HG03135 (cell line): ENCODE measurements around the gene THAP4.
A peak's percentile ranks its signal among the peaks of the same experiment; 100 is the strongest.
"Not testable (repeated sequence)": the region's sequence is repeated elsewhere in the genome, so short reads cannot be mapped to it uniquely, and the experiment has no call there.

Source experiments
- ATAC-seq: cut with Tn5 transposase; IDR thresholded peaks from one replicate; pipeline ENCODE4 v1.9.1; 2021; ENCODE audit warnings: mild to moderate bottlenecking, moderate library complexity; ENCODE audit not compliant: unreplicated experiment

Gene THAP4

GRCh38 chr2:241613017-241613780 is 23.8 kb downstream of the THAP4 start:
- no peak for ATAC-seq

DNA sequence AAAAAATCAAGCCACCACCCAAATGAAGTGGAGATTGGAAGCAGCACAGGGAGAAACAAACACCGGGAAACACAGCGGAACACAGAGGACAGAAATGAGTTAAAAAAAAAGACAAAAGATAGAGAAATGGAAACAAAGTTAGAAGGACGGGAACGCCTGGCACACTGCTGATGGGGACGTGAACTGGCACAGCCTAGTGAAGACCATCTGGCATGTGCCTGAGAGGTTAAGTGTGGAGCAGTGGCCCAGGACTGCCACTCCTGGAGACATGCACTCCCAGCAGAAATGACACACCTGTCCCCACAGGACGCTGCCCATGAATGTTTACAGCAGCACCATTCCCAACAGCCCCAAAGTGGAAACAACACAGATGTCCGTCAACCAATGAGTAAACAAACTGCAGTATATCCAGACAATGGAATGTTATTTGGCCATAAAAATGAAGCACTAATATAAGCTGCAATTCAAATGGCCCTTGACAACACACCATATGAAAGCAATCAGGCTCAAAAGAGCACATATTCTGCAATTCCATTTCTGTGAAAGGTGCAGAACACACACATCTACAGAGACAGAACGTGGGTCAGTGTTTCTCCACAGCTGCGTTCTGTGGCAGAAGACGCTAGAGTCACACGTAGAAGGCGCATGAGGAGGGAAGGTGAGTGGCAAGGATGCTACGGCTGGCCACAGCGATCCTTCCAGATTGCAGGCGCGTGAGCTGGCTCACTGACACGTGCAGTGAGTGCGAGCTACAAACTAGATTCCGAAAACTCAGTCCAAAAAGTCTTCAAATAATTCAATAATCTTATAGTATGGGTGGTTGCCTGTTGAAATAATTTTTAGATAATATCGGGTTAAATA is 24.6 kb downstream of the THAP4 start:
- no peak for ATAC-seq

GRCh38 chr2:241611062-241611461 is 25.9 kb downstream of the THAP4 start:
- no peak for ATAC-seq

- peak; percentile 92 for ATAC-seq
Observed at GRCh38 chr2:241609859-241610793, 26.8 kb downstream of the THAP4 start.

DNA sequence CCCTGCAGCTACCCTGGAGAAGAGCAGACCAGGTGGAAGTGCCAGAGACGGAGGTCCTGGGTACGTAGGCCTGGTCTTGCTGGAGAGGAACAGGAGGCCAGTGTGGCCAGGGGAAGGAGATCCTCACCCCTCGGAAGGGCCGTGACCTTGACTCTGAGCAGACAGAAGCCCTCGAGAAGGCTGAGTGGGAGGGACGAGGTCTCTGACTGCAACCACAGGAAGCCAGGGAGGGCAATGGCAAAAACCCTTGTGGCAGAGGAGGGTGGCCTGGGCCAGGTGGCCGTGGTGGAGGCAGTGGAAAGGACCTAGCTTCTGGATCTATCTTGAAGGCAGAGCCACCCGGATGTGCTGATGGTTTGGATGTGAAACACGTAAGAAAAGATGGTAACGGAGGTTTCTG is 28.1 kb downstream of the THAP4 start:
- ATAC-seq: no peak

GRCh38 chr2:241607162-241607885 is 29.6 kb downstream of the THAP4 start:
- ATAC-seq: no peak

GRCh38 chr2:241606186-241606585 is 30.8 kb downstream of the THAP4 start:
- no peak for ATAC-seq

DNA sequence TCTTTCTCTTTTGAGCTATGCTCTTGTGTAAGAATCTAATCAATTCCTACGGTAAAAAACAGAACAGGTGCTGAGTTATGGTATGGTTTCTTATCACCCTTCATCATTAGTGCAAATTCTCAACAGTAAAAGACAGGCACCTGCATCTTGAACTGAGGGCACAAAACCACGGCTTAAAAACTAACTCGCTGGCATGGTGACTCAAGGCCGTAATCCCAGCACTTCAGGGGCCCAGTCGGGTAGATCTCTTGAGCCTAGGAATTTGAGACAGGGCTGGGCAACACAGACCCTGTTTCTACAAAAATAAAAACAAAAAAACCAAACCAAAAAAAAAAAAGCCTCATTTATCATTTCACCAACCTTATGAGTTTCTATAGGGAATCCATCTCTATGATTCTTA is 33.3 kb downstream of the THAP4 start:
- no peak for ATAC-seq

- no peak for ATAC-seq
Observed at GRCh38 chr2:241602720-241603119, 34.2 kb downstream of the THAP4 start.

DNA sequence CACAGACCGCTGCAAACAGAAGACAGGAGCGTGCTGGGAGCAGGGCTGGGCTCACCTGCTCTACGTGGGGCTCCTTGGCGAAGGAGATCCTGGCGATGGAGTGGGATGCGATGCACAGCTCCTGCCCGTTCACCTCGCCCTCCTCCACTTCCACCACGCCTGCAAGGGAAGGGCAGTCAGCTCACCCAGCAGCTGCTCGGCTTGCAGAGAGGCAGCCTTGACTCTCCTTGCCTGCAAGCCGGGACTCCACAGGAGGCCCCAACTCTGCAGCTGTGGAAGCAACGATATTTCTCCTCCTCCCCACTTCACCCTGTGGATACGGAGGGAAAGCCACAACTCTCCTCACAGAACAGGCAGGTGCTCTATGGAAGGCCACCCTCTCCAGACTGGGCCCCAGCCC is 35.1 kb downstream of the THAP4 start:
- ATAC-seq: no peak

DNA sequence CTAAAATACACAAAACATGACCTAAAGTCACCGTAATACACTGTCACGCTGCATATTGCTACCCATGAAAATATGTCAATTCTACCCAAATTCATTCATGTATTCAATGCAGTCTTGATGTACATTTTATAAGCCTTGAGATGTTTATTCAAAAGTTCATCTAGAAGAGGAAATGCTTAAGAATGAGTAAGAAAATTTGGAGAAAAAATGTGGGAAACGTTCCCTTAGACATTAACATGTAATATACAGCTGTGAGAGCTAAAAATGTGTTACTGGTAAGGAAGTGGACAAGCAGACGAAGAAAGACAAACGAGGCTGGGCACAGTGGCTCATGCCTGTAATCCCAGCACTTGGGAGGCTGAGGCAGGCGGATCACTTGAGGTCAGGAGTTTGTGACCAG is 37.3 kb downstream of the THAP4 start:
- ATAC-seq: no peak

GRCh38 chr2:241598487-241598886 is 38.5 kb downstream of the THAP4 start:
- ATAC-seq: no peak

- ATAC-seq: no peak
Observed at GRCh38 chr2:241598061-241598460, 38.9 kb downstream of the THAP4 start.

GRCh38 chr2:241597561-241597960 is 39.4 kb downstream of the THAP4 start:
- ATAC-seq: no peak

GRCh38 chr2:241595600-241596140 is 41.3 kb downstream of the THAP4 start:
- ATAC-seq: no peak

- ATAC-seq: no peak
Observed at GRCh38 chr2:241593271-241593670, 43.7 kb downstream of the THAP4 start.

DNA sequence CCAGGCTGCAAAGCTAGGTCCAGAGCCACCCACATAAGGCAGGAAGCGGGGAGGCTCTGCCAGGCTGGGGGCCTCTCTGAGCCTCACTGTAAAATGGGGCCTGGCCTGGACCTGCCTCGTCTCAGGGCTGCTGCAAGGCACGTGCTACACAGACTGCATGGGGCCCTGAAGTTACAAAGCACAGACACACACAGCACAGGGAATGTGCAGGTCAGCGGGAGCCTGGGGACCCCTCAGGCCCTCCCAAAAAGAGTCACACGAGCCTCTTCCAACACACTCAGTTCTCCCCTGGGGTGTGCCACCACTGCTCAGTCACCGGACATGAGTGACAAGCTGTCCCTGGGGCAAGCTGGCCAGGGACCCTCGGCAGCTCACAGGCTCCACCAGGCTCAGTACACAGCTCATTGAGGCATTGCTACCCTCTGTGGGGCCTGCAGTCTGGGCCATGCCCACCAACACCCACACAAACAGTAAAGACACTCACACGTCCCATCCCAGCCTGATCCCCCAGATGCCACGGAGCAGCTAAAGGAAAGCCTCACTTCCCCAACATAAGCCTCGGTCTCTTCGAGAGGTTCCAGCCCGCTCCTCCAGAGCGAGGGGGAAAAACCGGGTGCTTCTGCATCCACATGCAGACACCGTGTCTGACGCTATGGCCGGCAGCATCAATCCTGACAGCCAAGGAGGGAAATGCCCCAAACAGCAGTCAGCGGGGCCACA is 44.7 kb downstream of the THAP4 start:
- ATAC-seq: no peak

DNA sequence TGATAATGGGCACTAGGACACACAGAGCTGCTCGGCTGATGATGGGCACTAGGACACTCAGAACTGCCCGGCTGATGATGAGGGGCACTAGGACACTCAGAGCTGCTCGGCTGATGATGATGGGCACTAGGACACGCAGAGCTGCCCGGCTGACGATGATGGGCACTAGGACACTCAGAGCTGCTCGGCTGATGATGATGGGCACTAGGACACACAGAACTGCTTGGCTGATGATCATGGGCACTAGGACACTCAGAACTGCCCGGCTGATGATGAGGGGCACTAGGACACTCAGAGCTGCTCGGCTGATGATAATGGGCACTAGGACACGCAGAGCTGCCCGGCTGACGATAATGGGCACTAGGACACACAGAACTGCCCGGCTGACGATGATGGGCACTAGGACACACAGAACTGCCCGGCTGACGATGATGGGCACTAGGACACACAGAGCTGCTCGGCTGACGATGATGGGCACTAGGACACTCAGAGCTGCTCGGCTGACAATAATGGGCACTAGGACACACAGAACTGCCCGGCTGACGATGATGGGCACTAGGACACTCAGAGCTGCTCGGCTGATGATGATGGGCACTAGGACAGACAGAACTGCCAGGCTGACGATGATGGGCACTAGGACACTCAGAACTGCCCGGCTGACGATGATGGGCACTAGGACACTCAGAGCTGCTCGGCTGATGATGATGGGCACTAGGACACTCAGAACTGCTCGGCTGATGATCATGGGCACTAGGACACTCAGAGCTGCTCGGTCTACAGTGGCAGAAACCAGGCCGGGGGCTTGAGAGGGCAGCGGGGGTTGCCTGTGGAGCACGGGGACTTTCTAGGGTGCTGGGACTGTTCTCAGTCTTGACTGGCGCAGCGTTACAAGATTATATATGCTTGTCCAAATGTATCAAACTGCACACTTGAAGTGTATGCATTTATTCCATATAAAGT is 46.2 kb downstream of the THAP4 start:
- ATAC-seq: not testable (repeated sequence)
